ENCODE measurements around the gene HDAC9.

DNA sequence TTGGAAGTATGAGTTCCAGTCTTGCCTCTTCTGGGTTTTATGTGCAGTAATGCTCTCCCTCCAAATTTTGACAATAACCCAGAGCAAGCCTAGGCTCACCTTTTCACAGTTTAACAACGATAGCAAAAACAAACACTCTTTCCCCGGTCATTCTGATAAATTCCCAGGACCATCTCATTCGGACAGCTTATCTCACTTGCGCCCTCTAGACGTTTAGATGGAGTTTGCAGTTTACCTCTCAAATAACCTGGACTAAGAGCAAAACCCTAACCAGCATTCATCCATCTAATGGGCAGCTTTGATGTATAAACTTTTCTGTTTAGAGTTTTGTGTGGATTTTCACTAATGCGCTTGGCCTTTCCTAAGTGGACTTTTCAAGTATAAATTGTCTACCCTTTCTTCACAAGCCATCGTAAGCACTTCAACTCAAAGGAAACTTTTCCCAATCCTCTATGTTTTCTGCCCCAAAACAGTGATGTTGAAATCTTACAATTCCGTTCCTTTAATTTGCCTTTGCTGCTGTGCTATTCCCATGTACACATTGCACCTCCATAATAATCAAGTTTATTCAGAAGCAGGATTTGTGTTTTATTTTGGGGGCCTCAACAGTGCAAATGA, 114.9 kb downstream of the HDAC9 start:
- TF ChIP-seq, protein P1, sequence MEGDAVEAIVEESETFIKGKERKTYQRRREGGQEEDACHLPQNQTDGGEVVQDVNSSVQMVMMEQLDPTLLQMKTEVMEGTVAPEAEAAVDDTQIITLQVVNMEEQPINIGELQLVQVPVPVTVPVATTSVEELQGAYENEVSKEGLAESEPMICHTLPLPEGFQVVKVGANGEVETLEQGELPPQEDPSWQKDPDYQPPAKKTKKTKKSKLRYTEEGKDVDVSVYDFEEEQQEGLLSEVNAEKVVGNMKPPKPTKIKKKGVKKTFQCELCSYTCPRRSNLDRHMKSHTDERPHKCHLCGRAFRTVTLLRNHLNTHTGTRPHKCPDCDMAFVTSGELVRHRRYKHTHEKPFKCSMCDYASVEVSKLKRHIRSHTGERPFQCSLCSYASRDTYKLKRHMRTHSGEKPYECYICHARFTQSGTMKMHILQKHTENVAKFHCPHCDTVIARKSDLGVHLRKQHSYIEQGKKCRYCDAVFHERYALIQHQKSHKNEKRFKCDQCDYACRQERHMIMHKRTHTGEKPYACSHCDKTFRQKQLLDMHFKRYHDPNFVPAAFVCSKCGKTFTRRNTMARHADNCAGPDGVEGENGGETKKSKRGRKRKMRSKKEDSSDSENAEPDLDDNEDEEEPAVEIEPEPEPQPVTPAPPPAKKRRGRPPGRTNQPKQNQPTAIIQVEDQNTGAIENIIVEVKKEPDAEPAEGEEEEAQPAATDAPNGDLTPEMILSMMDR (IDR thresholded peaks at IDR 0.05; ENCODE audit: low read depth, low read length, poor library complexity, severe bottlenecking), result peak; percentile 93
- no peak for TF ChIP-seq EZH2phosphoT487 (IDR thresholded peaks at IDR 0.05; ENCODE audit: borderline replicate concordance, low read length)

Measured in DOHH2 (cell line).